HEK293 (cell line): ENCODE results near the gene CNN2.

Source experiments
- GFI1B ChIP-seq: fragments of 450-650 bp; formaldehyde crosslinking; IDR thresholded peaks from 2 replicates; pipeline ENCODE4 v1.5.1; 2016; ENCODE audit warnings: missing biosample characterization, missing genetic modification characterization
- GLI2 ChIP-seq: fragments of 450-650 bp; formaldehyde crosslinking; IDR thresholded peaks from 2 replicates; pipeline ENCODE4; 2017; ENCODE audit warnings: missing biosample characterization, missing genetic modification characterization, low read depth, borderline replicate concordance
- GLI4 ChIP-seq: fragments of 450-650 bp; formaldehyde crosslinking; IDR thresholded peaks from 2 replicates; pipeline ENCODE4 v1.5.1; 2016; ENCODE audit warnings: missing biosample characterization, missing genetic modification characterization
- OVOL3 ChIP-seq: fragments of 450-650 bp; formaldehyde crosslinking; IDR thresholded peaks from 2 replicates; pipeline ENCODE4 v1.5.1; 2016; ENCODE audit warnings: missing biosample characterization, missing genetic modification characterization
- REST ChIP-seq: fragments of 450-650 bp; formaldehyde crosslinking; IDR thresholded peaks from 2 replicates; pipeline ENCODE4 v1.5.1; 2016; ENCODE audit warnings: missing biosample characterization, missing genetic modification characterization
- TCF7L2 ChIP-seq: IDR thresholded peaks from 2 replicates; pipeline ENCODE4 v1.6.1; 2011; ENCODE audit warnings: low read depth, mild to moderate bottlenecking, inconsistent platforms, low read length, moderate library complexity, borderline replicate concordance
- ZBTB1 ChIP-seq: fragments of 450-650 bp; formaldehyde crosslinking; IDR thresholded peaks from 2 replicates; pipeline ENCODE4 v1.5.1; 2016; ENCODE audit warnings: missing biosample characterization, missing genetic modification characterization
- ZBTB48 ChIP-seq: fragments of 450-650 bp; formaldehyde crosslinking; IDR thresholded peaks from 2 replicates; pipeline ENCODE4 v1.5.1; 2016; ENCODE audit warnings: missing biosample characterization, missing genetic modification characterization
- ZBTB6 ChIP-seq: fragments of 450-650 bp; formaldehyde crosslinking; IDR thresholded peaks from 2 replicates; pipeline ENCODE4 v1.5.1; 2017; ENCODE audit warnings: missing biosample characterization, missing genetic modification characterization
- ZBTB7A ChIP-seq: fragments of 450-650 bp; formaldehyde crosslinking; IDR thresholded peaks from 2 replicates; pipeline ENCODE4 v1.5.1; 2016; ENCODE audit warnings: low read depth, missing biosample characterization, missing genetic modification characterization
- ZFP3 ChIP-seq: fragments of 450-650 bp; formaldehyde crosslinking; IDR thresholded peaks from 2 replicates; pipeline ENCODE4 v1.5.1; 2016; ENCODE audit warnings: low read depth, missing biosample characterization, missing genetic modification characterization
- ZNF10 ChIP-seq: fragments of 450-650 bp; formaldehyde crosslinking; IDR thresholded peaks from 2 replicates; pipeline ENCODE4 v1.5.1; 2017; ENCODE audit warnings: missing biosample characterization, missing genetic modification characterization
- ZNF112 ChIP-seq: fragments of 450-650 bp; formaldehyde crosslinking; IDR thresholded peaks from 2 replicates; pipeline ENCODE4 v1.5.0; 2017; ENCODE audit warnings: missing biosample characterization, missing genetic modification characterization
- ZNF121 ChIP-seq: fragments of 450-650 bp; formaldehyde crosslinking; IDR thresholded peaks from 2 replicates; pipeline ENCODE4 v1.5.1; 2016; ENCODE audit warnings: missing biosample characterization, missing genetic modification characterization
- ZNF140 ChIP-seq: fragments of 450-650 bp; formaldehyde crosslinking; IDR thresholded peaks from 2 replicates; pipeline ENCODE4 v1.5.1; 2016; ENCODE audit warnings: missing biosample characterization, missing genetic modification characterization
- ZNF175 ChIP-seq: fragments of 450-650 bp; formaldehyde crosslinking; IDR thresholded peaks from 2 replicates; pipeline ENCODE4 v1.5.1; 2016; ENCODE audit warnings: missing biosample characterization, missing genetic modification characterization
- ZNF18 ChIP-seq: fragments of 450-650 bp; formaldehyde crosslinking; IDR thresholded peaks from 2 replicates; pipeline ENCODE4 v1.5.1; 2016; ENCODE audit warnings: missing biosample characterization, missing genetic modification characterization
- ZNF184 ChIP-seq: fragments of 450-650 bp; IDR thresholded peaks from 2 replicates; pipeline ENCODE4 v1.5.1; 2018; ENCODE audit warnings: missing biosample characterization, mild to moderate bottlenecking, missing genetic modification characterization
- ZNF221 ChIP-seq: fragments of 450-650 bp; formaldehyde crosslinking; IDR thresholded peaks from 2 replicates; pipeline ENCODE4 v1.5.1; 2017; ENCODE audit warnings: missing biosample characterization, missing genetic modification characterization, borderline replicate concordance
- ZNF26 ChIP-seq: fragments of 450-650 bp; formaldehyde crosslinking; IDR thresholded peaks from 2 replicates; pipeline ENCODE4 v1.5.1; 2016; ENCODE audit warnings: missing biosample characterization, missing genetic modification characterization
- ZNF324 ChIP-seq: fragments of 450-650 bp; formaldehyde crosslinking; IDR thresholded peaks from 2 replicates; pipeline ENCODE4 v1.5.1; 2016; ENCODE audit warnings: missing biosample characterization, missing genetic modification characterization
- ZNF518A ChIP-seq: fragments of 450-650 bp; formaldehyde crosslinking; conservative IDR thresholded peaks from 2 replicates; pipeline ENCODE4 v1.5.1; 2016; ENCODE audit warnings: low read depth, missing biosample characterization, missing genetic modification characterization
- ZNF529 ChIP-seq: fragments of 450-650 bp; formaldehyde crosslinking; IDR thresholded peaks from 2 replicates; pipeline ENCODE4 v1.5.1; 2017; ENCODE audit warnings: missing genetic modification characterization, missing biosample characterization; ENCODE audit not compliant: insufficient replicate concordance
- ZNF658 ChIP-seq: fragments of 450-650 bp; formaldehyde crosslinking; IDR thresholded peaks from 2 replicates; pipeline ENCODE4; 2016; ENCODE audit warnings: missing biosample characterization, missing genetic modification characterization
- ZNF747 ChIP-seq: fragments of 450-650 bp; formaldehyde crosslinking; IDR thresholded peaks from 2 replicates; pipeline ENCODE4 v1.5.1; 2016; ENCODE audit warnings: missing biosample characterization, missing genetic modification characterization
- ZSCAN4 ChIP-seq: fragments of 450-650 bp; formaldehyde crosslinking; IDR thresholded peaks from 2 replicates; pipeline ENCODE4 v1.5.1; 2017; ENCODE audit warnings: missing biosample characterization, missing genetic modification characterization

The CNN2 gene

GRCh38 chr19:1025960-1026782, at the start of gene CNN2 (continued):
- TF ChIP-seq ZNF518A (tag by site-specific recombination) (no peak), GFI1B (tag by site-specific recombination) (no peak), OVOL3 (no peak), ZBTB48 (tag by site-specific recombination) (peak; percentile 30; the same call in 1 of the 2 replicates), ZBTB1 (no peak), GLI4 (tag by site-specific recombination) (no peak), ZBTB6 (tag by site-specific recombination) (no peak), GLI2 (no peak), ZSCAN4 (tag by site-specific recombination) (no peak), ZNF18 (tag by site-specific recombination) (no peak), ZNF221 (tag by site-specific recombination) (no peak), ZNF747 (tag by site-specific recombination) (no peak), REST (tag by site-specific recombination) (no peak), ZNF529 (tag by site-specific recombination) (no peak), ZFP3 (tag by site-specific recombination) (peak; percentile 100), ZNF112 (no peak), ZBTB7A (tag by site-specific recombination) (peak; percentile 91), ZNF175 (tag by site-specific recombination) (no peak), ZNF324 (tag by site-specific recombination) (no peak), ZNF140 (tag by site-specific recombination) (no peak), ZNF26 (tag by site-specific recombination) (no peak), ZNF121 (tag by site-specific recombination) (no peak), ZNF658 (tag by site-specific recombination) (no peak), ZNF184 (no peak), TCF7L2 (no peak), ZNF10 (tag by site-specific recombination) (no peak)
